ENCODE results near the gene NEGR1. TPM values are rescaled to one million over a fixed set of nuclear protein-coding genes. Genes with fewer than 3 reads are reported as not detected.

Gene NEGR1
- total RNA-seq, 1 experiment from 2014 or later: 0.05 TPM

DNA sequence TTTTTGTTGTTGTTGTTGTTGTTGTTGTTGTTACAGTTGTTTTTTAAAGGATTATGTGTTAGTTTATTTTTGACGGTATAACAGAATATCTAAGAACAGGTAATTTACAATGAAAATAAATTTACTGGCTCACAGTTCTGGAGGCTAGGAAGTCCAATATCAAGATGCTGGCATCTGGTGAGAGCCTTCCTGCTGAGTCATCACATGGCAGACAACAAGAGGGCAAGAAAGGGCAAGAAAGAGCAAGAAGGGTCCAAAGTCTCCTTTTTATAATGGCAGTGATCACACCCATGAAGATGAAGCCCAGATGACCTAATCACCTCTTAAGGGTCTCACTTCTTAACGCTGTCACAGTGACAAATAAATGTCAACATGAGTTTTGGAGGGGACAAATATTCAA is 142.1 kb downstream of the NEGR1 start:
- Histone ChIP-seq H3K27ac (ENCODE audit: low read depth, low read length) (no peak overlapping the region), H3K4me1 (ENCODE audit: control insufficient read depth in 1 of 2, insufficient read depth in 2 of 2, low read length in 2 of 2) (no peaks in the 10 kb centered on the region), H3K36me3 (ENCODE audit: control insufficient read depth in 1 of 2, insufficient read depth in 2 of 2, low read length in 2 of 2) (no peaks in the 10 kb centered on the region), H3K27me3 (ENCODE audit: insufficient read depth, low read length) (no peaks in the 10 kb centered on the region), H3K9me3 (ENCODE audit: control insufficient read depth in 1 of 2, insufficient read depth in 1 of 2, low read depth in 1 of 2, low read length in 2 of 2) (peaks cover 5 to 6% of the 10 kb centered on the region in 2 experiments; a peak in 3 of 4 replicates), H3K4me2 (ENCODE audit: low read length) (no peak overlapping the region), H3K4me3 (replicated peaks in 1 of 2; ENCODE audit: low read depth in 1 of 2, low read length in 2 of 2) (no peak overlapping the region), H2AFZ (ENCODE audit: low read depth, low read length, poor library complexity, severe bottlenecking) (no peak overlapping the region), H3K9ac (ENCODE audit: low read length) (no peak overlapping the region), H4K20me1 (ENCODE audit: insufficient read depth) (no peaks in the 10 kb centered on the region), H3K79me2 (ENCODE audit: insufficient read depth, low read length) (no peaks in the 10 kb centered on the region), H3K9me2 (ENCODE audit: insufficient read depth) (no peaks in the 10 kb centered on the region)
- POLR2A ChIA-PET: no interaction called here
- no peak for ATAC-seq
- BruUV-seq (replicated peaks): no TSS peak
- RAD21 ChIA-PET (ENCODE audit: low non-redundant PET in 1 of 2, low total read pairs in 2 of 2, uncharacterized antibody in 2 of 2, unreplicated experiment in 2 of 2): no interaction called here
- CTCF ChIA-PET: no interaction called here
- TF ChIP-seq, protein P1, sequence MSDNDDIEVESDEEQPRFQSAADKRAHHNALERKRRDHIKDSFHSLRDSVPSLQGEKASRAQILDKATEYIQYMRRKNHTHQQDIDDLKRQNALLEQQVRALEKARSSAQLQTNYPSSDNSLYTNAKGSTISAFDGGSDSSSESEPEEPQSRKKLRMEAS (IDR thresholded peaks at IDR 0.05): no peak
- TF ChIP-seq EGR1 (IDR thresholded peaks at IDR 0.05; ENCODE audit: low read depth) (no peak), SRF (IDR thresholded peaks at IDR 0.05; ENCODE audit: low read depth) (no peak), EZH2 (IDR thresholded peaks at IDR 0.05) (no peak), ELF1 (IDR thresholded peaks at IDR 0.05; ENCODE audit: borderline replicate concordance, low read depth) (no peak), CEBPB (IDR thresholded peaks at IDR 0.05; ENCODE audit: low read depth) (no peak), EZH2phosphoT487 (IDR thresholded peaks at IDR 0.05; ENCODE audit: borderline replicate concordance) (no peak), YY1 (IDR thresholded peaks at IDR 0.05; ENCODE audit: extremely low read depth, insufficient replicate concordance, low read depth, low read length) (no peak), CBX3 (IDR thresholded peaks at IDR 0.05; ENCODE audit: low read depth) (no peak), SIN3A (IDR thresholded peaks at IDR 0.05; ENCODE audit: low read depth) (no peak)
- TF ChIP-seq, protein P2, sequence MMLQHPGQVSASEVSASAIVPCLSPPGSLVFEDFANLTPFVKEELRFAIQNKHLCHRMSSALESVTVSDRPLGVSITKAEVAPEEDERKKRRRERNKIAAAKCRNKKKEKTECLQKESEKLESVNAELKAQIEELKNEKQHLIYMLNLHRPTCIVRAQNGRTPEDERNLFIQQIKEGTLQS (IDR thresholded peaks at IDR 0.05): no peak
- TF ChIP-seq, protein P3, sequence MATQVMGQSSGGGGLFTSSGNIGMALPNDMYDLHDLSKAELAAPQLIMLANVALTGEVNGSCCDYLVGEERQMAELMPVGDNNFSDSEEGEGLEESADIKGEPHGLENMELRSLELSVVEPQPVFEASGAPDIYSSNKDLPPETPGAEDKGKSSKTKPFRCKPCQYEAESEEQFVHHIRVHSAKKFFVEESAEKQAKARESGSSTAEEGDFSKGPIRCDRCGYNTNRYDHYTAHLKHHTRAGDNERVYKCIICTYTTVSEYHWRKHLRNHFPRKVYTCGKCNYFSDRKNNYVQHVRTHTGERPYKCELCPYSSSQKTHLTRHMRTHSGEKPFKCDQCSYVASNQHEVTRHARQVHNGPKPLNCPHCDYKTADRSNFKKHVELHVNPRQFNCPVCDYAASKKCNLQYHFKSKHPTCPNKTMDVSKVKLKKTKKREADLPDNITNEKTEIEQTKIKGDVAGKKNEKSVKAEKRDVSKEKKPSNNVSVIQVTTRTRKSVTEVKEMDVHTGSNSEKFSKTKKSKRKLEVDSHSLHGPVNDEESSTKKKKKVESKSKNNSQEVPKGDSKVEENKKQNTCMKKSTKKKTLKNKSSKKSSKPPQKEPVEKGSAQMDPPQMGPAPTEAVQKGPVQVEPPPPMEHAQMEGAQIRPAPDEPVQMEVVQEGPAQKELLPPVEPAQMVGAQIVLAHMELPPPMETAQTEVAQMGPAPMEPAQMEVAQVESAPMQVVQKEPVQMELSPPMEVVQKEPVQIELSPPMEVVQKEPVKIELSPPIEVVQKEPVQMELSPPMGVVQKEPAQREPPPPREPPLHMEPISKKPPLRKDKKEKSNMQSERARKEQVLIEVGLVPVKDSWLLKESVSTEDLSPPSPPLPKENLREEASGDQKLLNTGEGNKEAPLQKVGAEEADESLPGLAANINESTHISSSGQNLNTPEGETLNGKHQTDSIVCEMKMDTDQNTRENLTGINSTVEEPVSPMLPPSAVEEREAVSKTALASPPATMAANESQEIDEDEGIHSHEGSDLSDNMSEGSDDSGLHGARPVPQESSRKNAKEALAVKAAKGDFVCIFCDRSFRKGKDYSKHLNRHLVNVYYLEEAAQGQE (IDR thresholded peaks at IDR 0.05; ENCODE audit: low read depth): no peak
- no peak for DNase-seq (ENCODE audit: low read depth, low spot score)
- intact Hi-C loops (cut with micrococcal nuclease): no loop called here
